OCI-LY1 (cell line): ENCODE data around the gene ZBTB17.

Experiments used
- CTCF ChIP-seq: fragments of 200-600 bp; sonication (generic), shearing (Covaris generic); IDR thresholded peaks from 2 replicates; pipeline ENCODE4 v1.5.1; 2017; ENCODE audit warnings: mild to moderate bottlenecking, antibody characterized with exemption, low read length, moderate library complexity, mixed read lengths
- EZH2 ChIP-seq: fragments of 200-600 bp; sonication (generic), shearing (Covaris generic); IDR thresholded peaks from 2 replicates; pipeline ENCODE4 v1.8.0; 2017; ENCODE audit warnings: borderline replicate concordance, mixed run types, mild to moderate bottlenecking, antibody characterized with exemption, low read length, moderate library complexity, mixed read lengths

- no peak for TF ChIP-seq CTCF
- no peak for TF ChIP-seq EZH2
Measured at GRCh38 chr1:16013908-16014258, 38.0 kb upstream of the ZBTB17 start.
